Measurements from ENCODE around the gene CD109.

DNA sequence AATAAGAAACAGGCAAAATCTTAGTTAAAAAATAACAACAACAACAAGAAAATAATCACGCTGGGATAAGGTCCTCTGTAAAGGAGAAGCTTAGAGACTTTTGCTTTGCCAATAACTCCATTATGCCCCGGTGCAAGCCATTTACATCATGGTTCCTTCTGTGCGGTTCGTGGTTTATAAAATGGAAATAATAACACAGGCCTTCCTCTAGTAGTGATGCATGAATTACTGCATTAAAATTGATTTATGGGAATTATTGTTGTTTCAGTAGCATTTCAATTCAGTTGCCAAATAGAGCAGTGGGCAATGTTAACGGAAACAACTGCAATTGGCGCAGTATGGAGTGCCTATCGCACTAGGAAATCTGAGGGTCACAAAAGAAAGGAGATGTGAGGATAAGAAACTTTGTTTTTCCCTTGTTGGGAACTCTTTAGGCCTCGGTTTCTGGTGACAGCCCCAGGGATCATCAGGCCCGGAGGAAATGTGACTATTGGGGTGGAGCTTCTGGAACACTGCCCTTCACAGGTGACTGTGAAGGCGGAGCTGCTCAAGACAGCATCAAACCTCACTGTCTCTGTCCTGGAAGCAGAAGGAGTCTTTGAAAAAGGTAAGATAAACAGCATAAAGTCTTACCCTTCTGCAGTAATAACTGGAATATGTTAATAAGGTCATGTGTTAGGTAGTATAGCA lies 1.1 kb downstream of the CD109 start:
- TF ChIP-seq, protein P1, sequence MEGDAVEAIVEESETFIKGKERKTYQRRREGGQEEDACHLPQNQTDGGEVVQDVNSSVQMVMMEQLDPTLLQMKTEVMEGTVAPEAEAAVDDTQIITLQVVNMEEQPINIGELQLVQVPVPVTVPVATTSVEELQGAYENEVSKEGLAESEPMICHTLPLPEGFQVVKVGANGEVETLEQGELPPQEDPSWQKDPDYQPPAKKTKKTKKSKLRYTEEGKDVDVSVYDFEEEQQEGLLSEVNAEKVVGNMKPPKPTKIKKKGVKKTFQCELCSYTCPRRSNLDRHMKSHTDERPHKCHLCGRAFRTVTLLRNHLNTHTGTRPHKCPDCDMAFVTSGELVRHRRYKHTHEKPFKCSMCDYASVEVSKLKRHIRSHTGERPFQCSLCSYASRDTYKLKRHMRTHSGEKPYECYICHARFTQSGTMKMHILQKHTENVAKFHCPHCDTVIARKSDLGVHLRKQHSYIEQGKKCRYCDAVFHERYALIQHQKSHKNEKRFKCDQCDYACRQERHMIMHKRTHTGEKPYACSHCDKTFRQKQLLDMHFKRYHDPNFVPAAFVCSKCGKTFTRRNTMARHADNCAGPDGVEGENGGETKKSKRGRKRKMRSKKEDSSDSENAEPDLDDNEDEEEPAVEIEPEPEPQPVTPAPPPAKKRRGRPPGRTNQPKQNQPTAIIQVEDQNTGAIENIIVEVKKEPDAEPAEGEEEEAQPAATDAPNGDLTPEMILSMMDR (IDR thresholded peaks at IDR 0.05) = no peak
- TF ChIP-seq POLR2A (IDR thresholded peaks at IDR 0.05) = no peak
